ENCODE measurements around the gene ZNF157.
"Not testable (repeated sequence)": the region's sequence is repeated elsewhere in the genome, so short reads cannot be mapped to it uniquely, and the experiment has no call there.

The ZNF157 gene

GRCh38 chrX:47370278-47370677 lies at the start of gene ZNF157:
Gene ZNF157 (plus strand): TSS chrX:47370578. CDS start chrX:47370669, 91 bp downstream.
- DNase-seq (ENCODE audit: extremely low spot score, insufficient read length, low read depth) (no peak), FAIRE-seq (no peak)

DNA sequence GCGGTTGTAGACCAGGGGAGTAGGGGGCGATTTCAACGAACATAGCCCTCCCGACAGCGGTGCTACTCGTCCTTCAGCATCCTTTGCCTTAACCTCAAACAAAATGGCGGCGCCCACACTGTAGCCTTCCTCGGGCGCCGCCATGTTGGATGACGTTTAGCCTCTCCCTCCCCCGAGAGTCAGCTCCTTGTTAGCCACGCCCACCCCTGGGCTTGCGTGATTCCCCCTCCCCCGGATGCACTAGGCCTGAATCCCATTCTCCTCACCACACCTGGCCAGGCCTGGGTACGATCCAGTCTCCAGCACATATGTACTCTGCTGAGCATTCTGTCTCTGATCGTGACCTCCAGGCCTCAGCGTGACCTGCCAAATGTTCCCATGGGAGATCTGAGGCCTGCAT lies 49.0 kb upstream of the ZNF157 start:
- DNase-seq (ENCODE audit: extremely low spot score, insufficient read length, low read depth), result no peak
- no peak for FAIRE-seq

- FAIRE-seq, result no peak
- DNase-seq (ENCODE audit: extremely low spot score, insufficient read length, low read depth), result no peak
Observed at GRCh38 chrX:47321823-47322371, 48.5 kb upstream of the ZNF157 start.

- no peak for FAIRE-seq
- no peak for DNase-seq (ENCODE audit: extremely low spot score, insufficient read length, low read depth)
Observed at GRCh38 chrX:47327902-47328301, 42.5 kb upstream of the ZNF157 start.

- DNase-seq (ENCODE audit: extremely low spot score, insufficient read length, low read depth); FAIRE-seq: not testable (repeated sequence)
Observed at GRCh38 chrX:47332729-47333128, 37.6 kb upstream of the ZNF157 start.

DNA sequence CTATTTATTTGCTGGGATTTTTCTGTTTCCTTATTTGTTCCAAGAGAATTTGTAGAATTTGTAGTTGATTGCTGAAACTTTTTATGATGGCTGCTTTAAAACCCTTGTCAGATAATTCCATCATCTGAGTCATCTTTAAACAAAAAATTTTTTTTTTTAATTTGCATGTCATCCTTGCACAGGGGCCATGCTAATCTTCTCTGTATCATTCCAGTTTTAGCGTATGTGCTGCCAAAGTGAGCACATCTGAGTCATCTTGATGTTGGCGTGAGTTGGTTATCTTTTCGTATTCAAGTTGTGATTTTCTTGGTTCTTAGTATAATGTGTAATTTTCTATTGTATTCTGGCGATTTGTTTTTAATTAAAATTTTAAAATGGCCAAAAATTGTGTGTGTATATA lies 18.7 kb upstream of the ZNF157 start:
- FAIRE-seq, result no peak

DNA sequence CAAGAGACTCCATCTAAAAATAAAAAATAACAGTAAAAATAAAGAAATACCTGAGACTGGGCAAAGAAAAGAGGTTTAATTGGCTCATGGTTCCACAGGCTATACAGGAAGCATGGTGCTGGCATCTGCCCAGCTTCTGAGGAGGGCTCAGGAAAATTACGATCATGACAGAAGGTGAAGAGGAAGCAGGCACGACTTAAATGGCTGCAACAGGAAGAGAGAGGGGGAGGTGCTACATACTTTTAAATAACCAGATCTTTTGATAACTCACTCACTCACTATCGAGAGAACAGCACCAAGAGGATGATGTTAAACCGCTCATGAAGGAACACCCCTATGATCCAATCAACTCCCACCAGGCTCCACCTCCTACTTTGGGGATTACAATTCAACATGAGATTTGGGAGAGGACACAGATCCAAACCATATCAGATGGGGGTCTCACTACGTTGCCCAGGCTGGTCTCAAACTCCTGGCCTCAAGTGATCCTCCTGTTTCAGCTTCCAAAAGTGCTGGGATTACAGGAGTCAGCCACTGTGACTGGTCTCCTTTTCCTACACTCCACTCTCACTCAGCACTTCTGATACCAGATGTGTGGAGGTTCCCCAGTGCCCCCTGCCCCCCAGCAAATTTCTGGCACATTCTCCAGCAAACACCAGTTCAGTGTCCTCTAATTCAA lies 11.9 kb upstream of the ZNF157 start:
- FAIRE-seq (peak; percentile 73), DNase-seq (ENCODE audit: extremely low spot score, insufficient read length, low read depth) (no peak)

More for the DNA sequence above, 18.7 kb upstream of the ZNF157 start:
- DNase-seq (ENCODE audit: extremely low spot score, insufficient read length, low read depth), result no peak

DNA sequence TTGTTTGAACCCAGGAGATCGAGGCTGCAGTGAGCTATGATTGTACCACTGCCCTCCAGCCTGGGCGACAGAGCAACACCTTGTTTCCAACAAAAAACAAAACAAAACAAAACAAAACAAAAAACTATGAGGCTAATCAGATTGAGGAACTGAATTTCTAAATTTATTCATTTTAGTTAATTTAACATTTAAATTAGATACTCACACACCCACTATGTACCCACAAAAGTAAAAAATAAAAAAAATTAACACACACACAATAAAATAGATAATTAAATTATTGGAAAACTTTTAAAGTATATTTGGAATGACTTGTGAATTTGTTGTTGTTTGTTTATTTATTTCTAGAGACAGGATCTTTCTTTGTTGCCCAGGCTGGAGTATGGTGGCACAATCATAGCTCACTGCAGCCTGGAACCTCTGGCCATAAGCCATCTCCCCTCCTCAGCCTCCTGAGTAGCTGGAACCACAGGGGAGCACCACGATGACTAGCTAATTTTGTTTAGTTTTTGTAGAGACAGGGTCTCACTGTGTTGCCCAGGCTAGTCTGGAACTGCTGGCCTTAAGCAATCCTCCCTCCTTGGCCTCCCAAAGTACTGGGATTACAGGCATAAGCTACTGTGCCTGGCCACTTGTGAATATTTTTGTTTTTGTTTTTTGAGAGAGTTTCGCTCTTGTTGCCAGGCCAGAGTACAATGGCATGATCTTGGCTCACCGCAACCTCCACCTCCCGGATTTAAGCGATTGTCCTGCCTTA lies 9.8 kb upstream of the ZNF157 start:
- DNase-seq (ENCODE audit: extremely low spot score, insufficient read length, low read depth) (no peak), FAIRE-seq (no peak)

DNA sequence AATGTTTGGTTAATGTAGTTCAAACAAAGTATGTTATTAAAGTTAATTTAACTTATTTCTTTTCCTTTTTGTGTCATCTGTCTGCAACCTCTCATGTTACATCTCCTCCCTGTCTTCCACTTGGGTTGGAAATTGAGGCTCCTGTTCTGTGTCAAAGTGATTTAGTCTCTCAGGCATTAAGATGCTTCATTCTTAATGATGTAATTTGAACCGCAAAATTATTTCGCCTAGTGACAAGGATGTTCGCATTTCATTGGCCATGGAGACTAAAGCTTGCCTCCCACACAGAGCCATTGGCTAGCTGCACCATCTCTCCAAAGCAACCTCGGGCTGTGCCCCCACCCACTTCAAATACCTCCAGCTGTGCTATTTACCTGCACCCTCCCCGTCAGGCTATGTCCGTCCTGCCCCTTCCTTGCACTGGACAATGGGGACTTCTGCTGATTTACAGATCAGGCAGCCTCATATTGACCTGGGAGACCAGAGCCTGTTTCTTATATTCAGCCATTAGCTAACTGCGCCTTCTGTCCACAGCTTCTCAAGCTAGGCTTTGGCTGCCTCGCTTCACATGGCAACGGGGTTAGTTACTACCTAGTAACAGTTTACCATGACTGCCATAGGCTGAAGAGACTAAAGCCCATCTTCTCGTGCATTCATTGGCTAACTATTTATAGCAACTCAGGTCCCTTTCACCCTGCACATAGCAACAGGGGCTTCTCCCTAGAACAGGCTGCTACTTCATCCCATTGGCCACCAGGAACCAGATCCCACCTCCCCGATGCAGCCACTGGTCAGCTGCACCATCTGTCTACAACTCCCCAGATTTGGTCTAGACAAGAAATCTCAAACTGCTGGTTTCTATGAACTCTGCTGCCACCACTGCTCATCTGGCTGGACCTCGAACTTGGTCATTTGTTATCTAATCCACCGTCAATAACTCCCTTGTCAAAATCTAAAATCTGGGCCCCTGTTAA lies 8.6 kb upstream of the ZNF157 start:
- peak; percentile 100 for FAIRE-seq
- peak; percentile 71 for DNase-seq (ENCODE audit: extremely low spot score, insufficient read length, low read depth)

DNA sequence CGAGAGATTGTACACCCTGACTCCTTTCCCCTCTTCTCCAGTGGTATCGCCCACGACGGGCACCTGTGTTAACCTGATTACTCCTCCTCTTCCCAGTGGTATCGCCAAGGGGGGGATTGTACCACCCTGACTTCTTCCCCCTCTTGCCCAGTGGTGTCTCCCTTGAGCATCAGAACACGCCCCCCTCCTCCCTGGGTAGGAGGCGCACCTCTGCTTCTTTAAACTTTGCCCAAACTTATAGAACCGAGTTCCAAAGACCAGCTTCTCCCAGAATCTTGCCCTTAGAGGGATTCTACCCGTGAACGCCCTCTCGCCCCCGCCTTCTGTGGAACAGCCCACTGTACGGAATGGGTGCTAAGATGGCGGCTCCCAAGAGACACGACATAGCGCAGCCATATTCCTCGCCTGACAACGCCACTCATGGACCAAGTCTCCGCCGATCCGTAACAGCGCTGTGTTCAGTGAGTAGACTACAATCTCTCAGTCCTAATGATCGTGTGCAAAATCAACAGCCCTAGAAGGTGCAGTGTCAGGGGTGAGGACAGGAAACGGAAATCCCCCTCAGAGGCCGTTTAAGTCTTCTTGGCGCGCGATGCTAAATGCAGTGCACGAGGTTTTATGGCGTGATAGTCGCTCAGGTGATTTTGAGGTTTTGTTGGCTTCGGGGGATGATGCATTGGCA lies 4.2 kb upstream of the ZNF157 start:
- peak; percentile 96 for FAIRE-seq

DNA sequence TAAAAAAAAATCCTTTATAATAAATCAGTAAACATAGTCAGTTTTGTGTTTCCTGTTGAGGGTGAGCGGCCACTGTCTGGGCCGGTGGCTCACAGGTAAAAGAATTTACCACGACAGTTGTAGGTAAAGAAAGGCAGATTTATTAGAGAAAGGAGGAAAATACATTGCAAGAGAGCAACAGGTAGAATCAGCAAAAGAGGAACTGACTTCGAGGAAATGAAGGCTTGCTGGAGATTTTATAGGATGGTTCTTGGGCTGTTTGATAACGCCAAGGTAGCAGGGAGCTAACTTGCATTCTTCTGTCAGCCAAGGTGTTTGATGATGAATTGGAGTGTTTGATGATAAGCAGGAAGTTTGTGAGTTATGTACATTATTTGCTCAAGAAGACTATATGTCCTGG lies 2.8 kb downstream of the ZNF157 start:
- DNase-seq (ENCODE audit: extremely low spot score, insufficient read length, low read depth) (no peak), FAIRE-seq (no peak)

More for the DNA sequence above, 4.2 kb upstream of the ZNF157 start:
- DNase-seq (ENCODE audit: extremely low spot score, insufficient read length, low read depth), result peak; percentile 38

DNA sequence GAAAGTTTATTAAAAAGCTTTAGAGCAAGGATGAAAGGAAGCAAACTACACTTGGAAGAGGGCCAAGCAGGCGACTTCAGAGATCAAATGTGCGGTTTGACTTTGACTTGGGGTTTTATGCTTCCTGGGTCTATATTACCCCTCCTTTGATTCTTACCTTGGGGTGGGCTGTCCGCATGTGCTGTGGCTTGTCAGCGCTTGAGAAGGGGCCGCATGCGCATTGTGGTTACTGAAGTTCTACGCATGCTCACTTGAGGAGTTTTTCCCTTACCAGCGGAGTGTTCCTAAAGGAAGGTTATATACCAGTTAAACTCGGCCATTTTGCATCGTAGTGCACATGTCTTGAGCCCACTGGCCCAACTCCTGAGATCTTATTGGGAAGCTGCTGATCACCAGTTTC lies 9.9 kb downstream of the ZNF157 start:
- FAIRE-seq, result peak; percentile 70
- no peak for DNase-seq (ENCODE audit: extremely low spot score, insufficient read length, low read depth)

DNA sequence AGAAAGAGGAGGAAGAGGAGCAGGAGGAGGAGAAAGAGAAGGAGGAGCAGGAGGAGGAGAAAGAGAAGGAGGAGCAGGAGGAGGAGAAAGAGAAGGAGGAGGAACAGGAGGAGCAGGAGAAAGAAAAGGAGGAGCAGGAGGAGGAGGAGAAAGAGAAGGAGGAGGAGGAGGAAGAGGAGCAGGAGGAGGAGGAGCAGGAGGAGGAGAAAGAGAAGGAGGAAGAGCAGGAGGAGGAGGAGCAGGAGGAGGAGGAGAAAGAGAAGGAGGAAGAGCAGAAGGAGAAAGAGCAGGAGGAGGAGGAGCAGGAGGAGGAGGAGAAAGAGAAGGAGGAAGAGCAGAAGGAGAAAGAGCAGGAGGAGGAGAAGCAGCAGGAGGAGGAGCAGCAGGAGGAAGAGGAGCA lies 10.5 kb downstream of the ZNF157 start:
- DNase-seq (ENCODE audit: extremely low spot score, insufficient read length, low read depth); FAIRE-seq: not testable (repeated sequence)

DNA sequence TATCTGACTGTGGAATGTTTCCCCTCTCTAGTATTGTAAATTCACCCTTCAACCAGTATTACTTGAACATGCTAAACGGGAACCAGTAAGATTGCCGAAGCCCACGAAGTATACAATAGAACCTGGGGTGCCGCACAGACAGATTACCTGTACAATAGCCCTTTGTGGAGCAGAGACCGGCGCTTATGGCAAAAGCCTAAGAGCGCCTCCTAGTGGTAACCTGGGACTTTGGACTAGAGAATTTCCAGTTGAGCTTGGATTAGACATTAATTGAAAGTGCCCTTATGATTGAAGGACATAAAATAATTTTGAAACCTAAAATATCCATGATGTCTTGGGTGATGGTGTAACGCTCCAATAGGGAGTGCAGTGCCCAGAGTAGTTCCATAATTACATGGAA lies 14.1 kb downstream of the ZNF157 start:
- FAIRE-seq (peak; percentile 67), DNase-seq (ENCODE audit: extremely low spot score, insufficient read length, low read depth) (no peak)

DNA sequence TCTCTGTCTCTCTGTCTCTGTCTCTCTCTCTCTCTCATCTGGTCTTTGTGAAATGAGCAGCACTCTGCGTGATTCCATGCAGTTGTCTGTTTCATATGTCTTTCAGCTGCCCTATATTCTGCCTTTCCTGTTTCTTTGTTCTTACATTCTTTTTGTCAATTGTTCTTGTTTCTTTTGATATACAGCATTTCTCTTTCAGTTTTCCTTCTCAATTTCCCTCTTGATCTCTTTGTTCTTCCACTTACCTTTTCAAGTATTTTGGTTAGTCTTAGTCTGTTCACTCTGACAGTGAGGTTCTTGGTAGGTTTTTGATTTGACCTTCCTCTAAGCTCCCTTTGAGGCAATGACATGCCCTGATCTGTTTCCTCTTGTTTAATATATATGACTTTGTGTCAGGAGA lies 20.4 kb downstream of the ZNF157 start:
- DNase-seq (ENCODE audit: extremely low spot score, insufficient read length, low read depth) (no peak), FAIRE-seq (no peak)

DNA sequence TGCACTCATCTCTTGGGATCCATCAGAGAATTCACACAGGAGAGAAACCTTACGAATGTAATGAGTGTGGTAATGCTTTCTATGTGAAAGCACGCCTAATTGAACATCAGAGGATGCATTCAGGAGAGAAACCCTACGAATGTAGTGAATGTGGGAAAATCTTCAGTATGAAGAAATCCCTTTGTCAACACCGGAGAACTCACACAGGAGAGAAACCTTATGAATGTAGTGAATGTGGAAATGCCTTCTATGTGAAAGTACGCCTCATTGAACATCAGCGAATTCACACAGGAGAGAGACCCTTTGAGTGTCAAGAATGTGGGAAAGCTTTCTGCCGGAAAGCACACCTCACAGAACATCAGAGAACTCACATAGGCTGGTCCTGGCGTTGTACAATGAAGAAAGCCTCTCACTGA lies 42.8 kb downstream of the ZNF157 start:
- DNase-seq (ENCODE audit: extremely low spot score, insufficient read length, low read depth) (no peak), FAIRE-seq (no peak)

GRCh38 chrX:47420265-47420664 lies 49.9 kb downstream of the ZNF157 start:
- FAIRE-seq, result no peak
- no peak for DNase-seq (ENCODE audit: extremely low spot score, insufficient read length, low read depth)

DNA sequence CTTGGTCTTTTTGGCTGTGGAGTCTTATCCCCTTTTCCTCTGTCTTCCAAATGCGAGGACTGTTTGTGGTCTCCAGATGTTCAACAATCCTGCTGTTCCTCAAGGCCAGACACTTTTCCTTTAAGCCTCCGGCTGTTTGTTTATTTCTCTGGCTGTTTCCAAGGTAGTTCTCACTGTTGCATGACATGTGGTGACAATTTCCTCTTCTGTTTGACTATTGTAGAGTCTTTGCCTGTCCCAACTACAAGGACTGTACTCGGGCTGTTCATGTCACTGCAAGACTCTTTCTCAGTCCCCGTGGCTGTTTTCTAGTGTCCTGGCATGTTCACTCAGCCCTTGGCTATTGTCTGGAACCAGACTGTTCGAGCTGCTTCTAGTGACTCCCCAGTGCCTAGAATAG lies 50.6 kb downstream of the ZNF157 start:
- no peak for DNase-seq (ENCODE audit: extremely low spot score, insufficient read length, low read depth)
- no peak for FAIRE-seq

GRCh38 chrX:47422444-47422843 lies 52.1 kb downstream of the ZNF157 start:
- DNase-seq (ENCODE audit: extremely low spot score, insufficient read length, low read depth) (no peak), FAIRE-seq (no peak)

- FAIRE-seq, result no peak
- DNase-seq (ENCODE audit: extremely low spot score, insufficient read length, low read depth), result no peak
Observed at GRCh38 chrX:47430925-47431324, 60.5 kb downstream of the ZNF157 start.
